ENCODE measurements around the gene SHH.

SHH gene

DNA sequence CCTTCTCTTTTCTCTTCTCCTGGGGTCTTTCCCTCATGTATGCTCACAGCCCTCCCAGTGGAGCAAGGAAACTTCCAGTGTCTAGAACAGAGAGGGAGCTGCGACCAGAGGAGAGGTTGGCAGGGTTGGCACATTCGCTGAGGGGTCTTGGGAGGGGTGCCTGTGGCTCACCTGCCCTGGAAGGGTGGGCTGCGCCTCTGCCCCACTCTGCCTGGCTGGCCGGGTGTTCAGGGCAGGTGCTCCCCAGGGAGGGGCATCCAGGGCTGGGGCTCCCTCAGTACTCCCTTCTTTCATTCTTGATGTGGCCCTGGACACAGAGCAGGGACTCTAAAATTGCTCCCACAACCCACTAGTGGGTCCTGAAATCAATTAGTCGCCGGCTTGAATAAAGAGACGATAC is 16.9 kb downstream of the SHH start:
- Histone ChIP-seq H3K4me2 (no peak overlapping the region), H3K27ac (no peak overlapping the region), H3K4me3 (no peak overlapping the region), H3K27me3 (0 out of 2 replicates have a peak, but pooled peaks cover 2% of the 10 kb centered on the region), H3K4me1 (peaks cover 31% of the 10 kb centered on the region), H3K9ac (no peak overlapping the region), H3K9me3 (no peaks in the 10 kb centered on the region), H3K36me3 (no peaks in the 10 kb centered on the region), H4K20me1 (no peaks in the 10 kb centered on the region)
- TF ChIP-seq Cebpa-rat (IDR thresholded peaks at IDR 0.05): no peak

DNA sequence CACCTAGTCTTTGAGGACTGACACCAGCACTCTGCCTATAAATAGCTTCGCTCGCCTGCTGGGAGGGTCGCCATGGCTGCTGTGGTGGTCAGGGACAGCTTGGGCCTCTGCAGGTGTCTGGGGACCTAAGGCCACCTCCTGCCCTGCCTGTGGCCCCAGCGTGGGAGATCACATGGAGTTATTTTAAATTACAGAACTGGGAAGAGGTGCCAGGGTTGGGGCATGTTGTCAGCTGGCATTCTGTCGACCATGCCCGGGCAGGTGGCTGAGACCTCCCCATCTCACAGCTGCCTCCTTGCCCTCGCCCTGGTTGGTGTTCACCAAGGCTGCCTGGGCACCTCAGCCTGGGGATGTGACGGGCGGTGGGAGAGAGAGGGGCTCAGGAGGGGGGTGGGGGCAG is 18.1 kb downstream of the SHH start:
- H4K20me1 ChIP-seq: no peaks in the 10 kb centered on the region
- TF ChIP-seq Cebpa-rat (IDR thresholded peaks at IDR 0.05): no peak
- H3K4me1 ChIP-seq: peaks cover 27% of the 10 kb centered on the region
- no peaks in the 10 kb centered on the region for H3K36me3 ChIP-seq
- H3K9ac ChIP-seq: no peak overlapping the region
- H3K4me3 ChIP-seq: no peak overlapping the region
- peak overlapping the region; percentile 15; the same call in 1 of the 2 replicates for H3K4me2 ChIP-seq
- no peak overlapping the region for H3K27ac ChIP-seq
- no peaks in the 10 kb centered on the region for H3K27me3 ChIP-seq
- H3K9me3 ChIP-seq: no peaks in the 10 kb centered on the region

DNA sequence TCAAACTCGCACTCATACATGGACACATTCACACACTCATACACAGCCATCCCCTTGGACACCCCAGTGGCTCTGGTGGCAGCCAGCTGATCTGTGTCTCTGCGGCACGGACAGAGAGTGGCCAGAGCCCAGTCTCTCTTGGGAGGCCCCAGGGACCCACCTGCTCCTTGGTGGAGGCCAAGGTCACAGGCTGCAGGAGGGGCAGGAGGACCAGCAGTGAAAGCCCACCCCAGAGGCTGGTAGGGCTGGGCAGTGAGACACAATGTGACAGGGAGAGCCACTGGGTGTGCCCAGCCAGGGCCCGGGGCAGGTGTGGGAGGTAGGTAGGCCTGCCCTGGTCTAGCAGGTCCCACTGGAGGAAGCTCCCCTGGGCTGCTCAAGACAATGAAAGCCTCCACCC is 18.5 kb downstream of the SHH start:
- no peaks in the 10 kb centered on the region for H3K27me3 ChIP-seq
- H4K20me1 ChIP-seq: no peaks in the 10 kb centered on the region
- peaks cover 22% of the 10 kb centered on the region for H3K4me1 ChIP-seq
- H3K9me3 ChIP-seq: no peaks in the 10 kb centered on the region
- TF ChIP-seq Cebpa-rat (IDR thresholded peaks at IDR 0.05): no peak
- no peak overlapping the region for H3K4me3 ChIP-seq
- no peaks in the 10 kb centered on the region for H3K36me3 ChIP-seq
- 0 out of 2 replicates have a peak overlapping the region, but pooled peaks have one; percentile 15 for H3K4me2 ChIP-seq
- no peak overlapping the region for H3K9ac ChIP-seq
- H3K27ac ChIP-seq: no peak overlapping the region

DNA sequence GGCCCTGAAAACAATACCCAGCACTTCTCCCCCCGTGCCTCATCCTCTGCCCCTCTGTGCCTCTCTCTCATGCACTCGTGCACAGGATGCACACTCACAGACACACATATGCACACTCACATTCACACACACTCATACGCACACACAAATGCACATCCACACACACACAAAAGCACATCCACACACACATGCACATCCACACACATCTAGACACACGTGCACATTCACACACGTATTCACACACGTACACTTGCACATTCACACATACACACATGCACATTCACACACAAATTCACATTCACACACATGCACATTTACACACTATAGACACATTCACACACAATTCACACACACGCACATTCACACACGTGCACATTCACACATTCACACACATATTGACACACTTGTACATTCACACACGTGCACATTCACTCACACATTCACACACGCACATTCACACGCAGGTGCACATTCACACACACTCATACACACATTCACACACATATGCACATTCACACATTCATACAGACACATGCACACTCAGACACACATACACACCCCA is 19.2 kb downstream of the SHH start:
- no peak for TF ChIP-seq Cebpa-rat (IDR thresholded peaks at IDR 0.05)
- no peak overlapping the region for H3K4me3 ChIP-seq
- no peaks in the 10 kb centered on the region for H3K27me3 ChIP-seq
- H4K20me1 ChIP-seq: no peaks in the 10 kb centered on the region
- H3K4me1 ChIP-seq: peaks cover 16% of the 10 kb centered on the region
- H3K9me3 ChIP-seq: no peaks in the 10 kb centered on the region
- H3K4me2 ChIP-seq: no peak overlapping the region
- H3K27ac ChIP-seq: no peak overlapping the region
- H3K9ac ChIP-seq: no peak overlapping the region
- H3K36me3 ChIP-seq: no peaks in the 10 kb centered on the region

DNA sequence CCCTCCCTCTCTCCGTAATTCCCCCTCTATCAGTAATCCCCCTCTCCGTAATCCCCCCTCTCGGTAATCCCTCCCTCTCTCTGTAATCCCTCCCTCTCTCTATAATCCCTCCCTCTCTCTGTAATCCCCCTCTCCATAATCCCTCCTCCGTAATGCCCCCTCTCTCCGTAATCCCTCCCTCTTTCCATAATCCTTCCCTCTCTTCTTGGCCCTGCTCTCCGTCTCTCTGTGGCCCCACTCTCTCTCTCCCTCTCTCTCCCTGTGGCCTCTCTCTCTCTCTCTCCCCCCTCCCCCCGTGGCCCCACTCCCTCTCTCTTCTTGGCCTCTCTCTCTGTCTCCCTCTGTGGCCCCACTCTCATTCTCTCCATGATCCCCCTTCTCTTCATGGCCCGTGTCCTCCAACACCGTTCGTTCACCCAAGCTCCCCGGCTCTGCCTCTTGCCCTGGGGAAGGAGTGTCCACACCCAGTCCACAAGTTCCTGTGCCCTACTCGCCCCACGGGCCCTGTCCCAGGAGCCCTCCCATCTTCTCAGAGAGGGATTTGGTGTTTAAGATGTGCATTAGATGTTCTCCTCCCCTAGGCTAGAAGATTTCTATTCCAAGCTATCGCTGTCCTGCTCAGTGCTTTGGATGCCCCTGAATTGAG is 19.8 kb downstream of the SHH start:
- no peaks in the 10 kb centered on the region for H3K36me3 ChIP-seq
- H4K20me1 ChIP-seq: peaks cover under 1% of the 10 kb centered on the region; the same call in 1 of the 2 replicates
- H3K27ac ChIP-seq: no peak overlapping the region
- H3K4me2 ChIP-seq: no peak overlapping the region
- H3K9me3 ChIP-seq: no peaks in the 10 kb centered on the region
- no peak for TF ChIP-seq Cebpa-rat (IDR thresholded peaks at IDR 0.05)
- H3K4me3 ChIP-seq: no peak overlapping the region
- peaks cover 16% of the 10 kb centered on the region for H3K4me1 ChIP-seq
- H3K9ac ChIP-seq: no peak overlapping the region
- H3K27me3 ChIP-seq: peaks cover 6% of the 10 kb centered on the region

DNA sequence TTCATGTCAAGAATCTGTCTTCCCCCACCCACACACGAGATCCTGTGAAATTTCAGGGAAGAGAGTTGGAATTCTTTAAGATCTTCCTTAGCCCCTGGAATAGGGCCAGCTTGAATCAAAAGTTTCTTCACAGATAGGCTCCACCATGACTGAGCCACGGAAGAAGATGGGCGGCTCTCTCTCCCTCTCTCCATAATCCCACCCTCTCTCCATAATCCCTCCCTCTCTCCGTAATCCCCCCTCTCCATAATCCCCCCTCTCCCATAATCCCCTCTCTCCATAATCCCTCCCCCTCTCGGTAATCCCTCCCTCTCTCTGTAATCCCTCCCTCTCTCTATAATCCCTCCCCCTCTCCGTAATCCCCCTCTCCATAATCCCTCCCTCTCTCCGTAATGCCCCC is 20.4 kb downstream of the SHH start:
- no peak overlapping the region for H3K9ac ChIP-seq
- H3K4me2 ChIP-seq: no peak overlapping the region
- TF ChIP-seq Cebpa-rat (IDR thresholded peaks at IDR 0.05): no peak
- no peak overlapping the region for H3K4me3 ChIP-seq
- H3K9me3 ChIP-seq: peaks cover 5% of the 10 kb centered on the region; the same call in 1 of the 2 replicates
- H3K27me3 ChIP-seq: peaks cover 12% of the 10 kb centered on the region
- peaks cover 6% of the 10 kb centered on the region for H4K20me1 ChIP-seq
- H3K27ac ChIP-seq: no peak overlapping the region
- H3K36me3 ChIP-seq: no peaks in the 10 kb centered on the region
- peaks cover 18% of the 10 kb centered on the region for H3K4me1 ChIP-seq

DNA sequence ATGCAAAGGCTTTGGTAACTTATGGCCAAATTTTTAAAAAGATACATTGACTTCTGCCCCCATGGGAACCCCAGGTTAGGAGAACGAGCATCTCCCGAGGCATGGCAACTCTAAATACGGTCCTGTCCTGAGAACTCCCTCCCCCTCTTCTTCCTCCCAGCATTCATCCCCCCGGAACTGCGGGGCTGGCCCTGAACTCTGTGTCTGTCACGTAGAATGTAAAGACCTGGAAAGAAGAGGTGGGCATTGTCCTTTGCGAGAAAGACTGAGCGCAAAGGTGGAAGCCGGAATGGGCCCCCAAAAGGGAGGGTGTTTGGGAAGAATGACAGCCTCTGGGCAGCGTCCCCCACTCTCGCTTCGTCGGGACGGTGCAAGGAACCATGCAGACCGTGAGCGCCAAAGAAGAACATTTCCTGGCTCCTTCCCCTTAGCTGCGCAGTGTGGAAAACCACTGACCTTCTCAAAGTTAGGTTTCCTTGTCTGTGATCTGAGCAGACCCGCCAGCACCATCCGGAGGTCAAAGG is 21.0 kb downstream of the SHH start:
- no peaks in the 10 kb centered on the region for H3K36me3 ChIP-seq
- no peak for TF ChIP-seq Cebpa-rat (IDR thresholded peaks at IDR 0.05)
- H3K27me3 ChIP-seq: peaks cover 18% of the 10 kb centered on the region
- H3K27ac ChIP-seq: no peak overlapping the region
- H3K9me3 ChIP-seq: peaks cover 6% of the 10 kb centered on the region; the same call in 1 of the 2 replicates
- peaks cover 10% of the 10 kb centered on the region for H4K20me1 ChIP-seq
- H3K4me1 ChIP-seq: peaks cover 18% of the 10 kb centered on the region
- H3K4me2 ChIP-seq: no peak overlapping the region
- H3K9ac ChIP-seq: no peak overlapping the region
- no peak overlapping the region for H3K4me3 ChIP-seq

DNA sequence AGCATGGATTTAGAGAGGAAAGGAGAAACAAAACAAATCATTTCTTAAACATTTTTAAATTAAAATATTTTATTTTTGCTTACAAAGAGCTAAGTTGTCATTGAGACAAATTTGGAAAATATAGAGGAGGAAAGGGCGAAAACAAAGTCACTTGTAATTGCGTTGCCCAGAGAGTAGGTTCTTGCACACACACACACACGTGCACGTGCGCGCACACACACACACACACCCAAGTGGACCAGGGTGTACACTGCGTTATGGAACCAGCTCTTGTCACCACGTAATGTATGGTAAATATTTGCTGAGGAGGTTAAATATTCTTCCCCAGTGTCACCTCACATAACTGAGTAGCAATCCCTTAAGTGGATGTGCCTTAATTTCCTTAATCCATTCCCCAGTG is 21.6 kb downstream of the SHH start:
- Histone ChIP-seq H3K9ac (no peak overlapping the region), H3K27me3 (peaks cover 21% of the 10 kb centered on the region), H4K20me1 (peaks cover 12% of the 10 kb centered on the region), H3K36me3 (no peaks in the 10 kb centered on the region), H3K27ac (no peak overlapping the region), H3K4me3 (no peak overlapping the region), H3K9me3 (peaks cover 6% of the 10 kb centered on the region; the same call in 1 of the 2 replicates), H3K4me2 (no peak overlapping the region), H3K4me1 (peaks cover 18% of the 10 kb centered on the region)
- TF ChIP-seq Cebpa-rat (IDR thresholded peaks at IDR 0.05): no peak

DNA sequence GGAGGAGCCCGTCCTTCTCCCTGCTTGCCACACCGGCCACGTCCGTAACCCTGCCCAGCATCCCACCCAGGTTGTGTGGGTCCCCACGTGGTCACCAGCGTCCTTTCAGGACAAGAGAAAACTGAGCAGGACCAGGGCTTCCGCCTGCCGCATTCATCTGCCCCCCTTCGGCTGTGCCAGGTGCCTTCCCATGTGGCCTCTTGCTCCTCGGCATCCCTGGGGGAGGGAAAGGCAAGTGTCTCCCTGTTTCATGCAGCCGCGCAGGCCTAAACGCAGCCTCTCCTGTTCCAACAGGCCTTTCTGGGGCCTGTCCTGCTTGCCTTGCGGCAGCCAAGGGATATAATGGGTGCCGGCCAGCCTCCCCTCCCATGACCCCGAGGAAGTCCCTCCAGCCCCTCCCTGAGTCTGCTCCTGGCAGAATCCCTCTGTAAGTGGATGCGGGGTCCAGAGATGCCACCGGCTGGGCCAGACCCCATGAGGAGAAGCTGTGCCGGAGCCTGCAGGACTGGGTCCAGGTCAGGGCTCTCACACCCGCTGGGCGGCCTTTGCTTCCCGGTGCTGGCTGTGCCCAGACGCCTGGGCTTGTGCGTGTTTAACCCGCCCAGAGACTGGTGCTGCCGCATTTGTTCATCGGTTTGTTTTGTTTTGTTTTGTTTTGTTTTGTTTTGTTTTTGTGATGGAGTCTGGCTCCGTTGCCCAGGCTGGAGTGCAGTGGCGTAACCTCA is 23.1 kb downstream of the SHH start:
- Histone ChIP-seq H3K27me3 (peaks cover 21% of the 10 kb centered on the region), H4K20me1 (peaks cover 22% of the 10 kb centered on the region), H3K9me3 (peaks cover 6% of the 10 kb centered on the region; the same call in 1 of the 2 replicates), H3K36me3 (peaks cover 8% of the 10 kb centered on the region), H3K27ac (no peak overlapping the region), H3K4me3 (no peak overlapping the region), H3K9ac (no peak overlapping the region), H3K4me2 (0 out of 2 replicates have a peak overlapping the region, but pooled peaks have one; percentile 17), H3K4me1 (peaks cover 18% of the 10 kb centered on the region)
- TF ChIP-seq Cebpa-rat (IDR thresholded peaks at IDR 0.05): no peak

DNA sequence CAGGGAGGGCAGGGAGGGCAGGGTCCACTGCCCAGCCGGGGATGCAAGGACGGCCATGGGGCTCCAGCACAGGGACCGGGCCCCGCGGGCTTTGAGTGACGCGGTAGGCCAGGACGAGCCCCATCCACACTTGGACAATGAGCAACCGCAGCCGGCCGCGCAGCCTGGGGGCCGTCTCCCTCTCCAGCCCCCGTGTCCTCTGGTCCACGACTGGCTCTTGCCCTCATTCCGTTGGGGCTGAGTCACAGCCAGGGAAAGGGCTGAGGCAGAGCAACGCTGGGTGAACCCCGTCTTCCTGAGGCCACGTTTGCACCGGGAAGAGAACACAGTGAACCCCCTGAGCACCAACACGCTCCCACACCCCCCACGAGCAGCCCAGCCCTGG is 23.7 kb downstream of the SHH start:
- Histone ChIP-seq H3K9me3 (peaks cover 6% of the 10 kb centered on the region; the same call in 1 of the 2 replicates), H3K27ac (no peak overlapping the region), H4K20me1 (peaks cover 22% of the 10 kb centered on the region), H3K36me3 (peaks cover 14% of the 10 kb centered on the region), H3K4me3 (no peak overlapping the region), H3K4me1 (peaks cover 12% of the 10 kb centered on the region), H3K9ac (no peak overlapping the region), H3K27me3 (peaks cover 21% of the 10 kb centered on the region), H3K4me2 (peak overlapping the region; percentile 17; the same call in 1 of the 2 replicates)
- no peak for TF ChIP-seq Cebpa-rat (IDR thresholded peaks at IDR 0.05)

Data from BLaER1 (cell line).